Osteocyte (in vitro differentiated cells): ENCODE data around the gene SAAL1. TPM values are rescaled to one million over a fixed set of nuclear protein-coding genes. Genes with fewer than 3 reads are reported as not detected.
"Not testable (repeated sequence)": the region's sequence is repeated elsewhere in the genome, so short reads cannot be mapped to it uniquely, and the experiment has no call there.

Experiments
- DNase-seq: peaks from one replicate; pipeline ENCODE4 v3.0.0; 2021; ENCODE audit warnings: mixed read lengths; ENCODE audit not compliant: unreplicated experiment; ENCODE audit errors: extremely low spot score
- H3K27ac Mint-ChIP-seq: one replicate; pipeline ENCODE4 v1.8.0; 2021; ENCODE audit warnings: mild to moderate bottlenecking, mixed read lengths; ENCODE audit not compliant: unreplicated experiment
- H3K27me3 Mint-ChIP-seq: one replicate; pipeline ENCODE4 v1.8.0; 2021; ENCODE audit warnings: mixed read lengths; ENCODE audit not compliant: unreplicated experiment
- H3K36me3 Mint-ChIP-seq: one replicate; pipeline ENCODE4 v1.8.0; 2021; ENCODE audit warnings: mixed read lengths; ENCODE audit not compliant: unreplicated experiment
- H3K4me1 Mint-ChIP-seq: one replicate; pipeline ENCODE4 v1.8.0; 2021; ENCODE audit warnings: mixed read lengths; ENCODE audit not compliant: unreplicated experiment
- H3K4me3 Mint-ChIP-seq: one replicate; pipeline ENCODE4 v1.8.0; 2021; ENCODE audit warnings: mild to moderate bottlenecking, moderate library complexity, mixed read lengths; ENCODE audit not compliant: unreplicated experiment
- H3K9me3 Mint-ChIP-seq: one replicate; pipeline ENCODE4 v1.8.0; 2021; ENCODE audit warnings: mixed read lengths; ENCODE audit not compliant: unreplicated experiment
- total RNA-seq: library from RNA; stranded (reverse); gene quantifications from 2 replicates; pipeline ENCODE4 v1.2.1, GENCODE V29; 2021
- TF ChIP-seq, protein P1 (sequence below): fragments of 200-600 bp; sonication (generic); IDR thresholded peaks from 2 replicates; pipeline ENCODE4 v1.5.0; 2021; ENCODE audit warnings: antibody characterized with exemption, mild to moderate bottlenecking, moderate library complexity

SAAL1 gene
- total RNA-seq, 1 donor from 2014 or later: 17.6 TPM

DNA sequence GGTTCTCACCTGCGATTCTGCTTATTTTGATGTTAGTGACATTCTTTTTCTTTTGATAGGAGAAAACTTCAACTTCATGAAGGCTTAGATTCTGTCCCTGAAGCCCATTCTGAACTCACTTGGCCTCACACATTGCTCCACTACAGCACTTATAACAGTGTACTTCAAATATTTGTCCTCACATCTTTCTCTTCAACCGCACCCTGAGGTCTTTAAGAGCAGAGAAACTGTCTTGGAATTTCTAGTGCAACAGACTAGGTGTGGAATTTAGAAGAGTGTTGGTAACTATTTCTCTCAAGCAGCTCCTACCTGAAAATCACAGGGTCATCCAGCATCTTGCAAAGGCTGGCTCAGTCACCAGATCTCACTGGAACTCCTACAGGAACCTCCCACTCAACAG, 34.3 kb upstream of the SAAL1 start:
- DNase-seq: no peak
- no peaks in the 10 kb centered on the region for H3K4me1 Mint-ChIP-seq
- no peaks in the 10 kb centered on the region for H3K36me3 Mint-ChIP-seq
- TF ChIP-seq, protein P1, sequence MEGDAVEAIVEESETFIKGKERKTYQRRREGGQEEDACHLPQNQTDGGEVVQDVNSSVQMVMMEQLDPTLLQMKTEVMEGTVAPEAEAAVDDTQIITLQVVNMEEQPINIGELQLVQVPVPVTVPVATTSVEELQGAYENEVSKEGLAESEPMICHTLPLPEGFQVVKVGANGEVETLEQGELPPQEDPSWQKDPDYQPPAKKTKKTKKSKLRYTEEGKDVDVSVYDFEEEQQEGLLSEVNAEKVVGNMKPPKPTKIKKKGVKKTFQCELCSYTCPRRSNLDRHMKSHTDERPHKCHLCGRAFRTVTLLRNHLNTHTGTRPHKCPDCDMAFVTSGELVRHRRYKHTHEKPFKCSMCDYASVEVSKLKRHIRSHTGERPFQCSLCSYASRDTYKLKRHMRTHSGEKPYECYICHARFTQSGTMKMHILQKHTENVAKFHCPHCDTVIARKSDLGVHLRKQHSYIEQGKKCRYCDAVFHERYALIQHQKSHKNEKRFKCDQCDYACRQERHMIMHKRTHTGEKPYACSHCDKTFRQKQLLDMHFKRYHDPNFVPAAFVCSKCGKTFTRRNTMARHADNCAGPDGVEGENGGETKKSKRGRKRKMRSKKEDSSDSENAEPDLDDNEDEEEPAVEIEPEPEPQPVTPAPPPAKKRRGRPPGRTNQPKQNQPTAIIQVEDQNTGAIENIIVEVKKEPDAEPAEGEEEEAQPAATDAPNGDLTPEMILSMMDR: no peak
- H3K27ac Mint-ChIP-seq: no peak overlapping the region
- H3K9me3 Mint-ChIP-seq: no peaks in the 10 kb centered on the region
- H3K4me3 Mint-ChIP-seq: no peak overlapping the region
- peaks cover 27% of the 10 kb centered on the region for H3K27me3 Mint-ChIP-seq

DNA sequence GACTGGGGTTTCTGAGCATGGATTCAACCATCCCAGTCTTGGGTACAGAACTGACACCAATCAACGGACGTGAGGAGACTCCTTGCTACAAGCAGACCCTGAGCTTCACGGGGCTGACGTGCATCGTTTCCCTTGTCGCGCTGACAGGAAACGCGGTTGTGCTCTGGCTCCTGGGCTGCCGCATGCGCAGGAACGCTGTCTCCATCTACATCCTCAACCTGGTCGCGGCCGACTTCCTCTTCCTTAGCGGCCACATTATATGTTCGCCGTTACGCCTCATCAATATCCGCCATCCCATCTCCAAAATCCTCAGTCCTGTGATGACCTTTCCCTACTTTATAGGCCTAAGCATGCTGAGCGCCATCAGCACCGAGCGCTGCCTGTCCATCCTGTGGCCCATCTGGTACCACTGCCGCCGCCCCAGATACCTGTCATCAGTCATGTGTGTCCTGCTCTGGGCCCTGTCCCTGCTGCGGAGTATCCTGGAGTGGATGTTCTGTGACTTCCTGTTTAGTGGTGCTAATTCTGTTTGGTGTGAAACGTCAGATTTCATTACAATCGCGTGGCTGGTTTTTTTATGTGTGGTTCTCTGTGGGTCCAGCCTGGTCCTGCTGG, 31.4 kb upstream of the SAAL1 start:
- Mint-ChIP-seq H3K27me3 (peaks cover 36% of the 10 kb centered on the region), H3K27ac (no peak overlapping the region)

DNA sequence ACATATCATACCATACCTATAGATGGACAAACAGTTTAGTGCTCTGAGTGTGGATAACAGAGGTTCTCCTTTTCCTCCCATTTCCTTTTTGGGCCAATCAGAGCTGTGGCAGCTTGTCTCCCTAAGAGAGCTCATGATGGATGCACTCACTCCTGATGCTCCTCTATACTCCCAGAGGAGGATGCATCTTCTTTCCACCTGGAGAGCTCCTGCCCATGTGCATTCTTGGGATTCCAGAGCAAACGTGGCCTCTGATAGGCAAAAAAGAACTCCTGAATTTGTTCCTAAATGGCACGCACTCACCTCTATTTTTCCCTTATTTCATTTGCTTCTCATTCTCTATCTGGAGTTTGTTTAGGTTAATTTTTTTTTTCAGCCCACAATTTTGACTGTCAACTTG, 29.4 kb upstream of the SAAL1 start:
- Mint-ChIP-seq H3K4me3 (no peak overlapping the region), H3K9me3 (no peaks in the 10 kb centered on the region), H3K36me3 (no peaks in the 10 kb centered on the region)

More for the DNA sequence above, 31.4 kb upstream of the SAAL1 start:
- Mint-ChIP-seq H3K9me3 (no peaks in the 10 kb centered on the region), H3K4me1 (no peaks in the 10 kb centered on the region), H3K4me3 (no peak overlapping the region), H3K36me3 (no peaks in the 10 kb centered on the region)
- TF ChIP-seq, protein P1: no peak
- no peak for DNase-seq

DNA sequence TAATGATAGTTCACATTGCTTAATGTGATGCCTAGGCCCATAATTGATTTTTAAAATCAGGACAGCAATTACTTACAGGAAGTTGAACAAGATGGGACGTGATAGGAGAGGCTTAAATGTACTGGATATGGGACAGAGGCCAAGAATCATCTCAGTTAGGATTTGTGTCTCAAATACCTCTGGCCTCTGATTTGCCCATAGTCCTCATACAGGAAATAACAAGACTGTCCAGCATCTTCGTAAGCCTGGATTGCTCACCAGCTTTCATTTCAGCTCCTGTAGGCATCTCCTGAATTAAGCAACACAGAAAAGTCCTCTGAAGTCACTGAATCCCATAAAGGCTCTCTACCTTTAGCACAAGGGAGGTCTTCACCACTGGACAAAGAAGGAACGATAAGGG, 26.5 kb upstream of the SAAL1 start, which contains the start of gene MRGPRX3:
MRGPRX3 (plus strand) TSS at position 231 of the 400 bp plus-strand sequence. CDS start 4,632 bp downstream, outside the sequence.
- Mint-ChIP-seq H3K27me3 (peaks cover 49% of the 10 kb centered on the region), H3K4me3 (no peak within 1 kb of the TSS), H3K4me1 (no peaks in the 10 kb centered on the region), H3K27ac (no peak within 1 kb of the TSS), H3K9me3 (no peaks in the 10 kb centered on the region), H3K36me3 (no peaks in the 10 kb centered on the region)
- TF ChIP-seq, protein P1: no peak
- no peak for DNase-seq

More for the DNA sequence above, 29.4 kb upstream of the SAAL1 start:
- no peak overlapping the region for H3K27ac Mint-ChIP-seq
- no peaks in the 10 kb centered on the region for H3K4me1 Mint-ChIP-seq
- DNase-seq: no peak
- H3K27me3 Mint-ChIP-seq: peaks cover 45% of the 10 kb centered on the region
- TF ChIP-seq, protein P1: no peak

DNA sequence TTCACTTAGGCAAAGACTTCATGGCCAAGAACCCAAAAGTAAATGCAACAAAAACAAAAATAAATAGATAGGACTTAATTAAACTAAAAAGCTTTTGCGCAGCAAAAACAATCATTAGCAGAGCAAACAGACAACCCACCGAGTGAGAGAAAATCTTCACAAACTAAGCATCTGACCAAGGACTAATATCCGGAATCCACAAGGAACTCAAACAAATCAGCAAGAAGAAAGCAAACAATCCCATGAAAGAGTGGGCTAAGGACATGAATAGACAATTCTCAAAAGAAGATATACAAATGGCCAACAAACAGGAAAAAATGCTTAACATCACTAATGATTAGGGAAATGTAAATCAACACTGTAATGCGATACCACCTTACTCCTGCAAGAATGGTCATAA, 25.2 kb upstream of the SAAL1 start:
- not testable (repeated sequence) for H3K4me3 Mint-ChIP-seq, H3K27ac Mint-ChIP-seq, H3K36me3 Mint-ChIP-seq, DNase-seq, H3K9me3 Mint-ChIP-seq, H3K4me1 Mint-ChIP-seq
- peaks cover 47% of the 10 kb centered on the region for H3K27me3 Mint-ChIP-seq

DNA sequence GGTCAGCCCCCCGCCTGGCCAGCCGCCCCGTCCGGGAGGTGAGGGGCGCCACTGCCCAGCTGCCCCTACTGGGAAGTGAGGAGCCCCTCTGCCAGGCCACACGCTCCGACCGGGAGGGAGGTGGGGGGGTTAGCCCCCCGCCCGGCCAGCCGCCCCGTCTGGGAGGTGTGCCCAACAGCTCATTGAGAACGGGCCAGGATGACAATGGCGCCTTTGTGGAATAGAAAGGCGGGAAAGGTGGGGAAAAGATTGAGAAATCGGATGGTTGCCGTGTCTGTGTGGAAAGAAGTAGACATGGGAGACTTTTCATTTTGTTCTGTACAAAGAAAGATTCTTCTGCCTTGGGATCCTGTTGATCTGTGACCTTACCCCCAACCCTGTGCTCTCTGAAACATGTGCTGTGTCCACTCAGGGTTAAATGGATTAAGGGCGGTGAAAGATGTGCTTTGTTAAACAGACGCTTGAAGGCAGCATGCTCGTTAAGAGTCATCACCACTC, 15.5 kb upstream of the SAAL1 start:
- H3K9me3 Mint-ChIP-seq, H3K36me3 Mint-ChIP-seq, H3K4me1 Mint-ChIP-seq, DNase-seq, H3K4me3 Mint-ChIP-seq, H3K27ac Mint-ChIP-seq: not testable (repeated sequence)
- peaks cover 37% of the 10 kb centered on the region for H3K27me3 Mint-ChIP-seq
